GM12873 (cell line): ENCODE data around the gene CPXM2.

Experiments used
- TF ChIP-seq, protein P1 (sequence below): IDR thresholded peaks from 2 replicates; pipeline ENCODE4 v1.5.1; 2012; ENCODE audit warnings: low read depth, mild to moderate bottlenecking, moderate library complexity, low read length, control low read depth; ENCODE audit not compliant: insufficient read depth; ENCODE audit errors: missing control alignments

The CPXM2 gene

DNA sequence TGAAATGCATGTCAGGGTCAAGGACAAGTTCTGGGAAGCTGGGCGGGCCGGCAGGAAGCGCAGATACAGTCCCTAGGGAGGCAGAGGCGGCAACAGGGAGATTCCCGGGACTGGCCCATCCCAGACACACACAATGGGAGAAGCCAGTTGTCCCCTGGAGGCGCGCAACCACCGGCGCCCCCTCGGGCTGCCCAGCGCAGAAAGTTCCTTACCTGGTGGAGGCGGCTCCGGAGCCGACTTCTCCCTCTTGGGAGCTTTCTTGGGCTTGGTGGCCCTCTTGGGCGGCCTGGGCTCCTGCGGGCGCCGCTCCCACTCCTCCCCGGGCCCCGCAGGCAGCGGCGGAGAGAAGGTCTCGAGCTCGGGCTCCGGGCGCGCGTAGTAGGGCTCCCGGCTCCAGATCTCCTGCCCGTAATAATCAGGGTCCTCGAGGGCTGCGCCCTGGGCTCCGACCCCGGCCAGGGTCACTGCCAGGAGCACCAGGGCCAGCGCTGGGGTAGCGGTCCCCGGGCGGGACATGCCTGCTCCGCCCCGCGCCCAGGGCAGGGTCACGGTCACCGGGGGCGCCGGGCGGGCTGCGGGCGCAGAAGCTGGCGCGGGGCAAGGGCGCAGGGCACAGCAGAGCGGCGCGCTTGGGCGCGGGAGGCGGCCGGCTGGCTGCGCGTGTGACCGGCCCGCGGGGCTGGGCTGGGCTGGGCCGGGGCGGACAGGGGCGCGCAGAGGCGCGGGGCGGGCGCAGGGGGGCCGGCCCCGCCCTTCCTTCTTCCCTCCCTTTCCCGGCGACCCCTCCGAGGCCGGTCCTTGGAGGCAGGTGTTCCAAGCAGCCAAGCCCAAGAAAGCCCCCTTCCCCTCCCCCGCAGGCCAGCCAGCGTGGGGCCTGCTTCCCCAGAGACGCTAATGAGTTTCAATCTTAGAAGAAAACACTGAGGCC lies at the start of gene CPXM2:
Gene CPXM2 (minus strand): TSS at position 664 of the 928 bp plus-strand sequence. CDS start 148 bp downstream, at position 516.
- TF ChIP-seq, protein P1, sequence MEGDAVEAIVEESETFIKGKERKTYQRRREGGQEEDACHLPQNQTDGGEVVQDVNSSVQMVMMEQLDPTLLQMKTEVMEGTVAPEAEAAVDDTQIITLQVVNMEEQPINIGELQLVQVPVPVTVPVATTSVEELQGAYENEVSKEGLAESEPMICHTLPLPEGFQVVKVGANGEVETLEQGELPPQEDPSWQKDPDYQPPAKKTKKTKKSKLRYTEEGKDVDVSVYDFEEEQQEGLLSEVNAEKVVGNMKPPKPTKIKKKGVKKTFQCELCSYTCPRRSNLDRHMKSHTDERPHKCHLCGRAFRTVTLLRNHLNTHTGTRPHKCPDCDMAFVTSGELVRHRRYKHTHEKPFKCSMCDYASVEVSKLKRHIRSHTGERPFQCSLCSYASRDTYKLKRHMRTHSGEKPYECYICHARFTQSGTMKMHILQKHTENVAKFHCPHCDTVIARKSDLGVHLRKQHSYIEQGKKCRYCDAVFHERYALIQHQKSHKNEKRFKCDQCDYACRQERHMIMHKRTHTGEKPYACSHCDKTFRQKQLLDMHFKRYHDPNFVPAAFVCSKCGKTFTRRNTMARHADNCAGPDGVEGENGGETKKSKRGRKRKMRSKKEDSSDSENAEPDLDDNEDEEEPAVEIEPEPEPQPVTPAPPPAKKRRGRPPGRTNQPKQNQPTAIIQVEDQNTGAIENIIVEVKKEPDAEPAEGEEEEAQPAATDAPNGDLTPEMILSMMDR, result no peak

GRCh38 chr10:123939591-123939990 lies 48.0 kb upstream of the CPXM2 start:
- TF ChIP-seq, protein P1, result no peak

DNA sequence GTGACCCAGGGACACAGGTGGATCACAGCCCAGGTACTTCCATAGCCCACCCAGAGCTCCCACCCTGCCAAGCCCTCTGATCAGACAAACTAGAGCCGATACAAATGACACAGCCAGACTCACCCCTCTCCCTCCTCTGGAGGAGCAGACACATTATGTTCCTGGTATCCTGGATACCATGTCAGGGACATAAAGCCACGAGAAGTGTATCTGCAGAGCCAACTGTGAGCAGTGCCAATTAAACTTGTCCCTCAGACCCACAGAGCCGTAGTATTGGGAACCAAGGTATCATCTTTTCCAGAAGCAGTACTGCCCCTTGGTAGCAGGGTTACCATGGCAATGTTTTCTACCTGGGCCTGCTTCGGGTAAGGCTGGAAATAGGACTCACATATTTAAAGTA lies 47.3 kb upstream of the CPXM2 start:
- TF ChIP-seq, protein P1, result no peak

GRCh38 chr10:123936426-123936825 lies 44.8 kb upstream of the CPXM2 start:
- TF ChIP-seq, protein P1, result no peak

- TF ChIP-seq, protein P1, result no peak
Measured at GRCh38 chr10:123935680-123936079, 44.1 kb upstream of the CPXM2 start.

DNA sequence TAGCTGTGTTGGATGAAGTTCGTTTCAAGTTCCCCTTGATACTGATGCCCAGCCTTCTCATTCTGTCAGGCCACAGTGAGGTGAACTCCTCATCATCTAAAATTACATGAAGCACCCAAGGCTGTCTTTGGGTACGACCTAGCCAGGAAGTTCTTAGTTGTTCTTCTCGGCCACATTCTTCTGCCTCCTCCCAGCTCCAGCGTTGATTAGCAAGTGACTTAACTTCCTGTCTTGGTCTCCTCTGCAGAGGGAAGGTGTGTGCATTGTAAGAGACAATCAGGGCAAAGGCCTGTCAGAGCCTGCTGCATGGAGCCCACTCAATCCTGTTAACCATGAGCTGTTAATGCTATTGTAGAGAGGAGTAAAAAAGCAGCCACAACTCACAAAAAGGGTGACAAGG lies 43.2 kb upstream of the CPXM2 start:
- TF ChIP-seq, protein P1, result no peak

- TF ChIP-seq, protein P1, result no peak
Measured at GRCh38 chr10:123930340-123931001, 38.9 kb upstream of the CPXM2 start.
